Hepatocyte (in vitro differentiated cells): ENCODE data around the gene GGCT.

Experiments used
- CTCF ChIP-seq: fragments of 200-600 bp; sonication (generic); IDR thresholded peaks from 2 replicates; pipeline ENCODE4 v1.5.1; 2016; ENCODE audit warnings: antibody characterized with exemption, mild to moderate bottlenecking; ENCODE audit not compliant: poor library complexity
- EZH2phosphoT487 ChIP-seq: fragments of 200-600 bp; sonication (generic); IDR thresholded peaks from one replicate; pipeline ENCODE4 v1.6.1; 2018; ENCODE audit warnings: antibody characterized with exemption, mild to moderate bottlenecking, low read depth, moderate library complexity; ENCODE audit not compliant: unreplicated experiment, severe bottlenecking

DNA sequence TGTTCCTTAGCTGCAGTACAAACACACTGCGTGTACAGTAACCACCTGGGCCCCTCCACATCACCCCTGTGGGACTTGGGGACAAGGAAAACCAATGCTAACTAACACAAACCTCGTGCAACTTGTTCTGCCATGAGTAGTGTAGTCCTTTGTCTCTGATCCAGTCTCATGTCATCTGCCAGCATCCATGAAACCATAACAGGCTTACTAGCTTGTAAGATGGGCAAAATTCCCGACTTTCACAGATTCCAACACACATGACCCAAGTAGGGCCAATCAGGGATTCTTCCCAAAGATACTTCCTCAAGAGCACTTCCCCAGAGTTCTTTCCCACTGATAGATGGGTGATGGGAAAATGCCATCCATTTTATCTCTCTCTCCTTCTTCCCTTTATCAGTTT, 48.9 kb upstream of the GGCT start:
- TF ChIP-seq CTCF (no peak), EZH2phosphoT487 (no peak)
